ENCODE data around the gene MRRF. TPM values are rescaled to one million over a fixed set of nuclear protein-coding genes. Genes with fewer than 3 reads are reported as not detected.

Gene MRRF
- total and polyA plus RNA-seq, 4 experiments from 2014 or later: 15.6 to 27.3 (median 22.5) TPM

GRCh38 chr9:122332083-122332482 is 67.4 kb downstream of the MRRF start:
- Histone ChIP-seq H3K4me3 (ENCODE audit: low read length in 2 of 2) (no peak overlapping the region), H3K36me3 (ENCODE audit: insufficient read depth, low read length) (no peaks in the 10 kb centered on the region), H3K9me3 (ENCODE audit: control insufficient read depth in 1 of 2, low read length in 2 of 2) (no peaks in the 10 kb centered on the region), H3K27me3 (ENCODE audit: insufficient read depth, low read length) (no peaks in the 10 kb centered on the region), H3K27ac (ENCODE audit: low read depth, low read length) (no peak overlapping the region), H3K4me1 (ENCODE audit: insufficient read depth, low read length) (no peaks in the 10 kb centered on the region)
- no peak overlapping the region for H3K4me3 Mint-ChIP-seq
- no peak overlapping the region for H3K27ac Mint-ChIP-seq
- DNase-seq: no peak
- ChIA-PET CTCF (ENCODE audit: partially characterized antibody) (no interaction called here), POLR2A (ENCODE audit: partially characterized antibody) (no interaction called here)
- no peaks in the 10 kb centered on the region for H3K4me1 Mint-ChIP-seq
- no peaks in the 10 kb centered on the region for H3K27me3 Mint-ChIP-seq
- H3K9me3 Mint-ChIP-seq: no peaks in the 10 kb centered on the region
- intact Hi-C loops (cut with micrococcal nuclease): no loop called here
- H3K36me3 Mint-ChIP-seq: peaks cover 8 to 11% of the 10 kb centered on the region in 2 donors

- no peaks in the 10 kb centered on the region for H3K9me3 Mint-ChIP-seq
Observed at GRCh38 chr9:122332644-122333043, 68.0 kb downstream of the MRRF start.

GRCh38 chr9:122333169-122333808 is 68.6 kb downstream of the MRRF start:
- Histone ChIP-seq H3K27ac (ENCODE audit: low read depth, low read length) (no peak overlapping the region), H3K36me3 (ENCODE audit: insufficient read depth, low read length) (no peaks in the 10 kb centered on the region), H3K27me3 (ENCODE audit: insufficient read depth, low read length) (no peaks in the 10 kb centered on the region), H3K4me3 (ENCODE audit: low read length in 2 of 2) (no peak overlapping the region), H3K9me3 (ENCODE audit: control insufficient read depth in 1 of 2, low read length in 2 of 2) (no peaks in the 10 kb centered on the region), H3K4me1 (ENCODE audit: insufficient read depth, low read length) (no peaks in the 10 kb centered on the region)
- no peak overlapping the region for H3K4me3 Mint-ChIP-seq
- H3K9me3 Mint-ChIP-seq: no peaks in the 10 kb centered on the region
- peaks cover 5 to 6% of the 10 kb centered on the region in 2 donors for H3K36me3 Mint-ChIP-seq
- H3K27me3 Mint-ChIP-seq: no peaks in the 10 kb centered on the region
- H3K27ac Mint-ChIP-seq: peak overlapping the region in 1 of 7 donors; percentile 47
- POLR2A ChIA-PET (ENCODE audit: partially characterized antibody): no interaction called here
- H3K4me1 Mint-ChIP-seq: no peaks in the 10 kb centered on the region
- intact Hi-C loops (cut with micrococcal nuclease): no loop called here
- CTCF ChIA-PET (ENCODE audit: partially characterized antibody): interaction anchor here (1.2 to 1.6 kb wide), 3 partner anchors 16 to 209 kb away, joined by 4 read pairs; no protein-coding TSS in a partner anchor
- no peak for DNase-seq

More at GRCh38 chr9:122332644-122333043, 68.0 kb downstream of the MRRF start:
- Histone ChIP-seq H3K9me3 (ENCODE audit: control insufficient read depth in 1 of 2, low read length in 2 of 2) (no peaks in the 10 kb centered on the region), H3K4me1 (ENCODE audit: insufficient read depth, low read length) (no peaks in the 10 kb centered on the region), H3K27ac (ENCODE audit: low read depth, low read length) (no peak overlapping the region), H3K27me3 (ENCODE audit: insufficient read depth, low read length) (no peaks in the 10 kb centered on the region), H3K36me3 (ENCODE audit: insufficient read depth, low read length) (no peaks in the 10 kb centered on the region), H3K4me3 (ENCODE audit: low read length in 2 of 2) (no peak overlapping the region)
- H3K36me3 Mint-ChIP-seq: peaks cover 6 to 10% of the 10 kb centered on the region in 2 donors
- ChIA-PET CTCF (ENCODE audit: partially characterized antibody) (no interaction called here), POLR2A (ENCODE audit: partially characterized antibody) (no interaction called here)
- no peak for DNase-seq
- no peaks in the 10 kb centered on the region for H3K27me3 Mint-ChIP-seq
- no peak overlapping the region for H3K27ac Mint-ChIP-seq
- no peaks in the 10 kb centered on the region for H3K4me1 Mint-ChIP-seq
- H3K4me3 Mint-ChIP-seq: no peak overlapping the region
- intact Hi-C loops (cut with micrococcal nuclease): no loop called here

GRCh38 chr9:122334916-122335315 is 70.2 kb downstream of the MRRF start:
- CTCF ChIA-PET (ENCODE audit: partially characterized antibody): interaction anchor here (0.7 to 1.6 kb wide), 2 partner anchors 15 to 16 kb away, joined by 3 to 4 read pairs; no protein-coding TSS in a partner anchor

GRCh38 chr9:122336189-122336588 is 71.5 kb downstream of the MRRF start:
- Mint-ChIP-seq H3K27ac (no peak overlapping the region), H3K4me3 (no peak overlapping the region), H3K4me1 (no peaks in the 10 kb centered on the region), H3K36me3 (no peaks in the 10 kb centered on the region), H3K9me3 (no peaks in the 10 kb centered on the region), H3K27me3 (peaks cover 2% of the 10 kb centered on the region in 2 donors)
- no peaks in the 10 kb centered on the region for H3K27me3 ChIP-seq (ENCODE audit: insufficient read depth, low read length)
- no peaks in the 10 kb centered on the region for H3K9me3 ChIP-seq (ENCODE audit: control insufficient read depth in 1 of 2, low read length in 2 of 2)
- no peaks in the 10 kb centered on the region for H3K4me1 ChIP-seq (ENCODE audit: insufficient read depth, low read length)
- no peak overlapping the region for H3K27ac ChIP-seq (ENCODE audit: low read depth, low read length)
- CTCF ChIA-PET (ENCODE audit: partially characterized antibody): interaction anchor here (0.9 kb wide), 1 partner anchor 10 kb away, joined by 3 read pairs; no protein-coding TSS in a partner anchor
- DNase-seq: no peak
- intact Hi-C loops (cut with micrococcal nuclease): no loop called here
- POLR2A ChIA-PET (ENCODE audit: partially characterized antibody): no interaction called here
- no peaks in the 10 kb centered on the region for H3K36me3 ChIP-seq (ENCODE audit: insufficient read depth, low read length)
- no peak overlapping the region for H3K4me3 ChIP-seq (ENCODE audit: low read length in 2 of 2)

More at GRCh38 chr9:122334916-122335315, 70.2 kb downstream of the MRRF start:
- Histone ChIP-seq H3K27me3 (ENCODE audit: insufficient read depth, low read length) (no peaks in the 10 kb centered on the region), H3K4me1 (ENCODE audit: insufficient read depth, low read length) (no peaks in the 10 kb centered on the region), H3K27ac (ENCODE audit: low read depth, low read length) (no peak overlapping the region), H3K9me3 (ENCODE audit: control insufficient read depth in 1 of 2, low read length in 2 of 2) (no peaks in the 10 kb centered on the region), H3K4me3 (ENCODE audit: low read length in 2 of 2) (no peak overlapping the region), H3K36me3 (ENCODE audit: insufficient read depth, low read length) (no peaks in the 10 kb centered on the region)
- no peak overlapping the region for H3K27ac Mint-ChIP-seq
- H3K36me3 Mint-ChIP-seq: no peaks in the 10 kb centered on the region
- H3K4me3 Mint-ChIP-seq: no peak overlapping the region
- peaks cover 2% of the 10 kb centered on the region in 2 donors for H3K27me3 Mint-ChIP-seq
- POLR2A ChIA-PET (ENCODE audit: partially characterized antibody): no interaction called here
- H3K9me3 Mint-ChIP-seq: no peaks in the 10 kb centered on the region
- intact Hi-C loops (cut with micrococcal nuclease): no loop called here
- no peaks in the 10 kb centered on the region for H3K4me1 Mint-ChIP-seq
- no peak for DNase-seq

- no peak overlapping the region for H3K4me3 ChIP-seq (ENCODE audit: low read length in 2 of 2)
- POLR2A ChIA-PET (ENCODE audit: partially characterized antibody): no interaction called here
Observed at GRCh38 chr9:122336866-122337555, 72.3 kb downstream of the MRRF start.

GRCh38 chr9:122337556-122337929 is 72.9 kb downstream of the MRRF start:
- Histone ChIP-seq H3K4me1 (ENCODE audit: insufficient read depth, low read length) (no peaks in the 10 kb centered on the region), H3K27ac (ENCODE audit: low read depth, low read length) (no peak overlapping the region), H3K36me3 (ENCODE audit: insufficient read depth, low read length) (no peaks in the 10 kb centered on the region), H3K9me3 (ENCODE audit: control insufficient read depth in 1 of 2, low read length in 2 of 2) (no peaks in the 10 kb centered on the region), H3K27me3 (ENCODE audit: insufficient read depth, low read length) (no peaks in the 10 kb centered on the region), H3K4me3 (ENCODE audit: low read length in 2 of 2) (no peak overlapping the region)
- H3K4me1 Mint-ChIP-seq: no peaks in the 10 kb centered on the region
- H3K9me3 Mint-ChIP-seq: no peaks in the 10 kb centered on the region
- POLR2A ChIA-PET (ENCODE audit: partially characterized antibody): no interaction called here
- H3K27ac Mint-ChIP-seq: peak overlapping the region in 1 of 7 donors; percentile 55
- DNase-seq: no peak
- CTCF ChIA-PET (ENCODE audit: partially characterized antibody): interaction anchor here (4.6 kb wide), 1 partner anchor 13 kb away, joined by 20 read pairs; no protein-coding TSS in a partner anchor
- intact Hi-C loops (cut with micrococcal nuclease): no loop called here
- no peaks in the 10 kb centered on the region for H3K36me3 Mint-ChIP-seq
- H3K27me3 Mint-ChIP-seq: peaks cover 2% of the 10 kb centered on the region in 2 donors
- H3K4me3 Mint-ChIP-seq: no peak overlapping the region

More at GRCh38 chr9:122336866-122337555, 72.3 kb downstream of the MRRF start:
- H3K9me3 Mint-ChIP-seq: no peaks in the 10 kb centered on the region
- H3K27ac Mint-ChIP-seq: peak overlapping the region in 1 of 7 donors; percentile 55
- CTCF ChIA-PET (ENCODE audit: partially characterized antibody): interaction anchor here (4.6 kb wide), 1 partner anchor 13 kb away, joined by 20 read pairs; no protein-coding TSS in a partner anchor
- no peaks in the 10 kb centered on the region for H3K4me1 Mint-ChIP-seq
- no peaks in the 10 kb centered on the region for H3K9me3 ChIP-seq (ENCODE audit: control insufficient read depth in 1 of 2, low read length in 2 of 2)
- no peaks in the 10 kb centered on the region for H3K27me3 ChIP-seq (ENCODE audit: insufficient read depth, low read length)
- H3K36me3 Mint-ChIP-seq: no peaks in the 10 kb centered on the region
- no peak for DNase-seq
- no peaks in the 10 kb centered on the region for H3K36me3 ChIP-seq (ENCODE audit: insufficient read depth, low read length)
- no peak overlapping the region for H3K27ac ChIP-seq (ENCODE audit: low read depth, low read length)
- H3K4me3 Mint-ChIP-seq: no peak overlapping the region
- no peaks in the 10 kb centered on the region for H3K4me1 ChIP-seq (ENCODE audit: insufficient read depth, low read length)
- peaks cover 2% of the 10 kb centered on the region in 2 donors for H3K27me3 Mint-ChIP-seq
- intact Hi-C loops (cut with micrococcal nuclease): no loop called here

All from CD4-positive, alpha-beta memory T cell (primary cell).